H1 (cell line): Measurements from ENCODE around the gene ICA1. TPM values are rescaled to one million over a fixed set of nuclear protein-coding genes. Genes with fewer than 3 reads are reported as not detected.

ENCODE experiments used
- BRCA1 ChIP-seq: IDR thresholded peaks from 2 replicates; pipeline ENCODE4 v1.6.1; 2012; ENCODE audit warnings: low read depth, low read length, improper control_type of control experiment
- CHD1 ChIP-seq: IDR thresholded peaks from 2 replicates; pipeline ENCODE4 v1.6.1; 2012; ENCODE audit warnings: low read depth, low read length, improper control_type of control experiment
- CREB1 ChIP-seq: IDR thresholded peaks from 2 replicates; pipeline ENCODE4 v1.6.1; 2012; ENCODE audit warnings: inconsistent platforms
- SP1 ChIP-seq: IDR thresholded peaks from 2 replicates; pipeline ENCODE4 v1.6.1; 2011; ENCODE audit warnings: low read depth, low read length
- YY1 ChIP-seq: IDR thresholded peaks from 2 replicates; pipeline ENCODE4 v1.6.1; 2011; ENCODE audit warnings: low read depth, mild to moderate bottlenecking, low read length
- polyA plus RNA-seq, 7 experiments: library from polyadenylated mRNA; depleted of rRNA in 3 of 7; stranded (reverse) in 5 of 7; unstranded in 2 of 7; fragments of >200 nt in 5 of 7; fragments of 200-250 nt in 2 of 7; gene quantifications; 1 replicate in 5 of 7; 2 replicates in 1 of 7; 4 replicates in 1 of 7; pipeline versions ENCODE4 v1.2.1 to v1.2.3, GENCODE V29; 2011 to 2013; ENCODE audit warnings: missing spikeins in 2 of 7, mixed read lengths in 2 of 7
- total RNA-seq: library from RNA; stranded (reverse); fragmentation: NEBNext Ultra II Directional; extraction: Animal tissue kit (Norgen Biotek cat#: 25700); gene quantifications from 2 replicates; pipeline ENCODE4 v1.2.1, GENCODE V29; 2021

ICA1 gene
- total and polyA plus RNA-seq, 2 of the 8 experiments (the other 6 are each of a cell fraction or from before 2014, with no cell fraction given): 14.9 to 37.1 TPM

DNA sequence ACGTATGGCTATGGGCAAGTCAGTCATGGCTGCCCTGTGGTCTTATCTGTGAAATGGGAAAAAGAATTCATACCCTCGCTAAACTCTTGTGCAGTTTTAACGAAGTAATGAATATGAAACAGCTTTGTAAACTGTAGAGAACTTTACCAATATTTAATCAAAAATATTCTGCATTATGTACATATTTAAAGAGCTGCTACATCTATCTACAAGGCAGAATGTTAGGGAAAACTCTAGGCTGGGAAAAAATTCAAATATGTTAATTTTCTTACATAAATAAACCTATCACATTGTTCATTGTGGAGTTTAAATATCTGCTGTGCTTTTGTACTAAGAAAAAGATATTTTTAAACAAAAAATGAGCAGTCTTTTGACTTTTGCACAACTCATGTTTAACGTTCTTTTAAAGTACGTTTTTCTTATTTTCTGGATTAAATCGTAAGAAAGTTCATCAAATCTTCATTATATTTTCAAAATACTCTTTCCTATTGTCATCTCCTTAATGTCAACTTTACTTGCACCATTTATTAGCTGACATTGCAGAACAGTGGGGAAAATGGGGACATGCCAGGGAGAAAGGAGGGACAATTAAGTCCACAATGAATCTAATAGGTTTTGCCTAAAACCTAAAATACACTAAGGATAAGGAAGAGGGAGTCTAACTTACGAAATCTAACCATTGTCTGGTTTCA, 57.5 kb downstream of the ICA1 start (continued):
- TF ChIP-seq BRCA1 (no peak), CHD1 (no peak), YY1 (no peak), CREB1 (no peak), SP1 (no peak)
